Type B pancreatic cell (in vitro differentiated cells): ENCODE results near the gene HERC3. TPM values are rescaled to one million over a fixed set of nuclear protein-coding genes. Genes with fewer than 3 reads are reported as not detected.

Experiments used
- DNase-seq: peaks from one replicate; pipeline ENCODE4 v3.0.0; 2021; ENCODE audit warnings: mixed read lengths; ENCODE audit not compliant: unreplicated experiment; ENCODE audit errors: extremely low spot score
- H3K27ac Mint-ChIP-seq: 2 replicates; pipeline ENCODE4 v1.8.0; 2021; ENCODE audit warnings: mild to moderate bottlenecking, mixed read lengths
- H3K27me3 Mint-ChIP-seq: 2 replicates; pipeline ENCODE4 v1.8.0; 2021; ENCODE audit warnings: mixed read lengths
- H3K36me3 Mint-ChIP-seq: 2 replicates; pipeline ENCODE4 v1.8.0; 2021; ENCODE audit warnings: mixed read lengths
- H3K4me1 Mint-ChIP-seq: one replicate; pipeline ENCODE4 v1.8.0; 2021; ENCODE audit warnings: mixed read lengths; ENCODE audit not compliant: unreplicated experiment
- H3K4me3 Mint-ChIP-seq: 2 replicates; pipeline ENCODE4 v1.8.0; 2021; ENCODE audit warnings: mild to moderate bottlenecking, mixed read lengths
- H3K9me3 Mint-ChIP-seq: 2 replicates; pipeline ENCODE4 v1.8.0; 2021; ENCODE audit warnings: mixed read lengths
- CTCF ChIP-seq: fragments of 200-600 bp; sonication (generic); conservative IDR thresholded peaks from 2 replicates; pipeline ENCODE4 v1.5.0; 2021; ENCODE audit warnings: antibody characterized with exemption, mild to moderate bottlenecking
- total RNA-seq: library from RNA; stranded (reverse); gene quantifications from 2 replicates; pipeline ENCODE4 v1.2.1, GENCODE V29; 2021; ENCODE audit warnings: low replicate concordance

Gene HERC3
- total RNA-seq, 1 donor from 2014 or later: 14.1 TPM

DNA sequence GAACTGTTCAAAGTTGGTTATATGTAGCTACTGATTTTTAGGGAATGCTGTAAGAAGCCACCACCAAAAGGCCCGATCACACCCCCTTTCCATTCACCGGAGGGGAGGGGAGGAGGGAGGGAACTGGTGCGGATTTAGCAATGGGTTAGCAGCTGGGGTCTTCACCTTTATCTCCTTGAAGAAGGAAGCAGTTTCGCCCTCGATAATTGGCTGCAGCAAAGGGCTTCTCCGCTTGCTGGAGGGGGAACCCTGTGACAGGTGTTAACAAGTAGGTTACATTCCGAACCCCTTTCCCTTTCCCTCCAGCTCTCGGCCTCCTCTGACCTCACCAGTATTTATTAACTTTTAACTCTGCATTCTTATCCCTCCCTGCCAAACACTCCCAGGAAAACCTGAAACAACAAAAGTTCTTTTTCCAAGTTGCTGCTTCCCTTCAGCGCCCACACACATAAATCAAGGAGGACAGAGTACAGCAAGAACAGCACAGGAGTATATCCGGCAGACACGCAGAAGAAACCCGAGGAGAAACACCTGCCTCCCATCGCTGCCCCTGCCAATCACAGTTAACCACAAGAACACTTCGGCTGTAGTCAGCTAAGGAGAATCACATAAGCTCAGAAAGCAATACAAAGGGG lies 145.1 kb downstream of the HERC3 start:
- TF ChIP-seq CTCF: no peak
- Mint-ChIP-seq H3K27me3 (no peaks in the 10 kb centered on the region), H3K4me3 (peak overlapping the region; percentile 71), H3K36me3 (peaks cover 22% of the 10 kb centered on the region), H3K27ac (peak overlapping the region; percentile 83), H3K4me1 (peaks cover 19% of the 10 kb centered on the region), H3K9me3 (no peaks in the 10 kb centered on the region)
- no peak for DNase-seq

DNA sequence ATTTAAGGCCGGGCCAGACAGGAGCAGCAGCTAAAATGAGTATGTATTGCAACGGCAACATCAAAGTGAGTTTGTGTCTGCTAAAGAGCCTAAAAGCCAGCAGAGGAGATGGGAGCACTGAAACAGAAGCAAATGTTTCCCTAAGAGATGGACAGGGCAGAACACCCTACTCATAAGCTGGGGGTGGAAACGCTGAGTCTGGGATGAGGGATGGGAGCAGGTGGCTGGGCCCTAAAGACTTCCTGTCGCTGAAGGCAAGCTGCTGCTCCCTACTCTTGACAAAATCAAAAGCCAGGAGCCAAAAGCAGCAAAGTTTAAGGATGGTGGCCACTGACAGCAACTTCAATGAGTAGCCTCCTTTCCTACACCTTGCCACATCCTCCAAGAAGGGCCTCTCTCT lies 145.9 kb downstream of the HERC3 start:
- Mint-ChIP-seq H3K4me1 (peaks cover 19% of the 10 kb centered on the region), H3K27me3 (no peaks in the 10 kb centered on the region), H3K9me3 (no peaks in the 10 kb centered on the region), H3K36me3 (peaks cover 22% of the 10 kb centered on the region), H3K4me3 (peak overlapping the region; percentile 71), H3K27ac (peak overlapping the region; percentile 83)
- no peak for DNase-seq
- TF ChIP-seq CTCF: no peak

GRCh38 chr4:88742561-88742960 lies 150.3 kb downstream of the HERC3 start:
- no peaks in the 10 kb centered on the region for H3K27me3 Mint-ChIP-seq
- peaks cover 57% of the 10 kb centered on the region for H3K36me3 Mint-ChIP-seq
- H3K4me3 Mint-ChIP-seq: no peak overlapping the region
- peaks cover 7% of the 10 kb centered on the region for H3K4me1 Mint-ChIP-seq
- no peak for DNase-seq
- no peaks in the 10 kb centered on the region for H3K9me3 Mint-ChIP-seq
- H3K27ac Mint-ChIP-seq: no peak overlapping the region
- TF ChIP-seq CTCF: no peak

DNA sequence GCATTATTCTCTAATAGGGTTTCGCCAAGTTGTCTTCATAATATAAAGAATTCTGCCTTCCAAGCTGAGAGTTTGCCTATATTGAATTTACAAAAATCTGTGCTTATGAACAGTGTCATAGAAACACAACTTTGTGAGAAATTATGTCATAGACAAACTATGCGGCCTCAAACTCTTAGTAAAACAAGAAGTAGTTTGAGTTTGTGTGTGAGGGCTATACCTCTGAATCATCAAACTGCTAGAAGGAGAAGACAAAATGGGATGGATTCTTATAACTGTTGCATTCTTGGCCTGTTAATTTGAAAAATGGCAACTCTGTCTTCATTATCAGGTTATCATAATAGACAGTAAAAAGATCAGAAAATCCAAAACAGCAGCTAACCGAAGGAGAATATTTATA lies 151.4 kb downstream of the HERC3 start:
- H3K36me3 Mint-ChIP-seq: peaks cover 57% of the 10 kb centered on the region
- H3K27ac Mint-ChIP-seq: no peak overlapping the region
- no peak for DNase-seq
- no peaks in the 10 kb centered on the region for H3K9me3 Mint-ChIP-seq
- no peak overlapping the region for H3K4me3 Mint-ChIP-seq
- no peaks in the 10 kb centered on the region for H3K27me3 Mint-ChIP-seq
- no peaks in the 10 kb centered on the region for H3K4me1 Mint-ChIP-seq
- TF ChIP-seq CTCF: no peak

DNA sequence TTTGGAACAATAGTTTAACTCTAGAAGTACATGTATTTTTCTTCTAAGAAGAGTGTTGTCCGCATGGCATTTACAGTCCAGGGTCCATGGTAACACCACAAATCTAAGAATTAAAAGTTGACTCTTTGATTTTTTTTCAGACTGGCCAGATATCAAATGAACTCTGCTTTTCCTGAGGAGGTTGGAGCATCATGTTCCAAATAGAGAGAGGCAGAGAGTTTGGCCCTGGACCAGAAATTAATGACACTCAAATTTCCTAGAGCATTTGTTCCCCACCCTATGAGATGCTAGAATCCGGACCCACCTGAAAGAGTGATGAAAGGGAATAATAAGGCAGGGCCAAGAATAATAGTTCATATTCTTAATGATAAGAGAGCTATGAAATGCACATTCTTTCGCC lies 152.3 kb downstream of the HERC3 start:
- Mint-ChIP-seq H3K4me1 (no peaks in the 10 kb centered on the region), H3K27ac (no peak overlapping the region), H3K4me3 (no peak overlapping the region), H3K36me3 (peaks cover 60% of the 10 kb centered on the region), H3K27me3 (no peaks in the 10 kb centered on the region), H3K9me3 (no peaks in the 10 kb centered on the region)
- no peak for TF ChIP-seq CTCF
- no peak for DNase-seq

DNA sequence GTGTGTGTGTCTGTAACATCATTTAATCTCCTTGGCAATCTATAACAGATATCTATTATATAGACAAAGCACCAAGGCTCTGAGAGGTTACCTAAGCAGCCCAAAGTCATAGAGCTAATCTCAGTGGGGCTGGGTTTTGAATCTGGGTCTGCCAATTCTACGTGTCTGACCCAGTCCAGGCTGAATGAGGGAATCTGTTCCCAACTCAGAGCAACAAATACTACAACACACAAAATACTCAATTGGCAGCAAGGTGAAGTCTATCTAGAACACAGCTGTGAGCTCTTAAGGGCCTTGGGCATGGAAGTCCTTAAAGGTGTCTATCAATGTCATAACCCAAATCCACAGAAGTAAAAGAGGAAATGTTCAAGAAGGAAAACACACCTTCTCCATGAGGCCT lies 152.9 kb downstream of the HERC3 start:
- H3K4me3 Mint-ChIP-seq: no peak overlapping the region
- H3K4me1 Mint-ChIP-seq: no peaks in the 10 kb centered on the region
- no peaks in the 10 kb centered on the region for H3K27me3 Mint-ChIP-seq
- DNase-seq: no peak
- H3K9me3 Mint-ChIP-seq: no peaks in the 10 kb centered on the region
- no peak overlapping the region for H3K27ac Mint-ChIP-seq
- TF ChIP-seq CTCF: no peak
- H3K36me3 Mint-ChIP-seq: peaks cover 55% of the 10 kb centered on the region
